ENCODE data around the gene MCRIP2. TPM values are rescaled to one million over a fixed set of nuclear protein-coding genes. Genes with fewer than 3 reads are reported as not detected.

Gene MCRIP2
- total and polyA plus RNA-seq, 9 of the 15 experiments (the other 6 are each of a cell fraction or from before 2014, with no cell fraction given): 0.80 to 120 (median 35.2) TPM

- TF ChIP-seq RREB1 (CRISPR knock-in tag; IDR thresholded peaks at IDR 0.05) (no peak), KLF1 (tag; IDR thresholded peaks at IDR 0.05) (no peak), ZNF175 (CRISPR knock-in tag; IDR thresholded peaks at IDR 0.05; ENCODE audit: low read depth) (no peak), YBX1 (IDR thresholded peaks at IDR 0.05) (no peak), NFIC (IDR thresholded peaks at IDR 0.05) (peak; percentile 94), SMC3 (conservative IDR thresholded peaks at IDR 0.05; ENCODE audit: insufficient read depth, low read depth, low read length) (no peak), POLR2B (IDR thresholded peaks at IDR 0.05; ENCODE audit: low read depth, partially characterized antibody) (peak; percentile 68), SMARCA5 (IDR thresholded peaks at IDR 0.05) (peak; percentile 99), GATAD2A (IDR thresholded peaks at IDR 0.05) (no peak; the same call in 1 of the 2 replicates), SMARCE1 (IDR thresholded peaks at IDR 0.05) (peak; percentile 31; the same call in 1 of the 2 replicates), ZC3H8 (IDR thresholded peaks at IDR 0.05) (no peak), ILK (tag; IDR thresholded peaks at IDR 0.05; ENCODE audit: borderline replicate concordance, low read depth) (no peak), ZNF12 (CRISPR knock-in tag; IDR thresholded peaks at IDR 0.05) (no peak), TRIM24 (IDR thresholded peaks at IDR 0.05) (peak in 1 of 2 experiments; percentile 34; a peak in 1 of 4 replicates), BRCA1 (IDR thresholded peaks at IDR 0.05) (no peak), BRCA1 (CRISPR knock-in tag; IDR thresholded peaks at IDR 0.05) (no peak), ZNF324 (CRISPR knock-in tag; IDR thresholded peaks at IDR 0.05) (no peak), MXI1 (IDR thresholded peaks at IDR 0.05; ENCODE audit: low read depth, low read length) (no peak), OTX1 (CRISPR knock-in tag; IDR thresholded peaks at IDR 0.05) (peak; percentile 73; the same call in 1 of the 2 replicates), C11orf30 (IDR thresholded peaks at IDR 0.05; ENCODE audit: low read depth) (no peak), KAT2B (IDR thresholded peaks at IDR 0.05; ENCODE audit: low read depth, low read length) (no peak)
- TF ChIP-seq, protein P1, sequence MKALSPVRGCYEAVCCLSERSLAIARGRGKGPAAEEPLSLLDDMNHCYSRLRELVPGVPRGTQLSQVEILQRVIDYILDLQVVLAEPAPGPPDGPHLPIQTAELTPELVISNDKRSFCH (CRISPR knock-in tag; IDR thresholded peaks at IDR 0.05): no peak
- TF ChIP-seq, protein P1 (tag; IDR thresholded peaks at IDR 0.05): 0 out of 2 replicates have a peak, but pooled peaks have one; percentile 33
- TF ChIP-seq, protein P2, sequence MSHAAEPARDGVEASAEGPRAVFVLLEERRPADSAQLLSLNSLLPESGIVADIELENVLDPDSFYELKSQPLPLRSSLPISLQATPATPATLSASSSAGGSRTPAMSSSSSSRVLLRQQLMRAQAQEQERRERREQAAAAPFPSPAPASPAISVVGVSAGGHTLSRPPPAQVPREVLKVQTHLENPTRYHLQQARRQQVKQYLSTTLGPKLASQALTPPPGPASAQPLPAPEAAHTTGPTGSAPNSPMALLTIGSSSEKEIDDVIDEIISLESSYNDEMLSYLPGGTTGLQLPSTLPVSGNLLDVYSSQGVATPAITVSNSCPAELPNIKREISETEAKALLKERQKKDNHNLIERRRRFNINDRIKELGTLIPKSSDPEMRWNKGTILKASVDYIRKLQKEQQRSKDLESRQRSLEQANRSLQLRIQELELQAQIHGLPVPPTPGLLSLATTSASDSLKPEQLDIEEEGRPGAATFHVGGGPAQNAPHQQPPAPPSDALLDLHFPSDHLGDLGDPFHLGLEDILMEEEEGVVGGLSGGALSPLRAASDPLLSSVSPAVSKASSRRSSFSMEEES (CRISPR knock-in tag; IDR thresholded peaks at IDR 0.05): no peak
These were observed 33.6 kb downstream of the MCRIP2 start, which contains the start of gene RHBDL1 (continued) for GRCh38 chr16:674968-675883.
